ENCODE results near the gene CYTH1. TPM values are rescaled to one million over a fixed set of nuclear protein-coding genes. Genes with fewer than 3 reads are reported as not detected.

The CYTH1 gene
- polyA plus RNA-seq, 1 donor = 28.6 TPM

DNA sequence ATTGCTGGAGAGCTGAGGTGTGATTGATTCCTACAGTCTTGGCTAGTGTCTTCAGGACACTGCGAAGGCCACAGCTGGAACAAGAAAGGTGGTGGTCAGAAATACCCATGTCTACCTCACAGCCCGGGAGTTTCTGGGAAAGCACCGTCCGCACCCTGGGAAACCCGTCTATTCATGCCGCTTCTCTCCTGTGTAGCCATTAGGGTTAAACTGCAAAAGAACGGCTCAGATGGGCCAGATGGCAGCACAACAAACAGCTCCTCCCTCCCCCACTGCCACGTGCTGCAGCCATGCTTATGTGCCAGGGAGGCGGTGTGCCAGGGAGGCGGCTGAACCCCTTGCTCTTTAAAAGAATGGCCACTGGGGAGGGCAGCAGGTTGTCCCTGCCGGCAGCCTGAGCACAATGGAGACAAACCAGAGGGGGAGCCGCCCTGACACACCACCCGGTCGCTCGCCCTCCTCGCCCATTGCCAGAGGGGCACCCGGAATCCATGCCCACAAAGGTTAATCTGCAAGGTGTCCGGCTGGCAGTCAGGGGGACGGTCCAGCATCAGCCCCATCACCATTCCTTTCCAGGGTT lies 65.2 kb downstream of the CYTH1 start:
- peak; percentile 56 for DNase-seq

DNA sequence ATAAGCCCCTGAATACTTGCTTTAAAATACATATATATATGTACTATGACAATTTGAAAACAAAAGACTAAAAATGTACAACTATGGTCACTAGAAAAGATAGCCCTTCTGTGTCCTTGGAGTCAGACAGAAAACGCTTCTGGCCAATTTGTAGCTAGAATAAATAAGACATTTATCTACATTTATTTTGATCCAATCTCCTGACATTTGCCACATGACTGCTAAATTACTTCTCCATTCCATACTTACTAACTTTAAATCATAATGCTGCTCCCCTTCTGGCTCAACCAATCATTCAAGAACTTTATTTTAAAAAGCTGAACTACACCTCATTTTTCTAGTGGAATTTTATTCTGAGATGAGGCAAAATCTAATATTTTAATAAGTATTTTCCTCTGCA lies 65.8 kb downstream of the CYTH1 start:
- no peak for DNase-seq

DNA sequence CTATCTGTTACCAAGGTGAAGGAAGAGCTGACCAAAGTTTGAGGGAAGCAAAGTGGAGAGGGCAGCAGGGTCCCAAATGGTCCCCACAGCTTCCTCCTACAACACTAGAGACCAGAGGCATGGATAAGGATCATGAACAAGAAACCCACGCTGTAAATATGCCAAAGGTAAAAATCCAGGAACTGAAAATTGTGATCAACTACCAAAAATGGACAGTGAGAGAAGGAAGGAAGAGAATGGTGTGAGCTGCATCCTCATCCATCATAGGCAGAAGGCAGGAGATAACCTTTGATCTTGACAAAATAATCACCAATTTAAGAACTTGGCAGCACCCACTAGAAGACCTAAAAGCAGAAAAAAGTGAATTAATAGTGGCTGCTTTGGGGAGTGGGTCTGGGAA lies 66.2 kb downstream of the CYTH1 start:
- DNase-seq = no peak

DNA sequence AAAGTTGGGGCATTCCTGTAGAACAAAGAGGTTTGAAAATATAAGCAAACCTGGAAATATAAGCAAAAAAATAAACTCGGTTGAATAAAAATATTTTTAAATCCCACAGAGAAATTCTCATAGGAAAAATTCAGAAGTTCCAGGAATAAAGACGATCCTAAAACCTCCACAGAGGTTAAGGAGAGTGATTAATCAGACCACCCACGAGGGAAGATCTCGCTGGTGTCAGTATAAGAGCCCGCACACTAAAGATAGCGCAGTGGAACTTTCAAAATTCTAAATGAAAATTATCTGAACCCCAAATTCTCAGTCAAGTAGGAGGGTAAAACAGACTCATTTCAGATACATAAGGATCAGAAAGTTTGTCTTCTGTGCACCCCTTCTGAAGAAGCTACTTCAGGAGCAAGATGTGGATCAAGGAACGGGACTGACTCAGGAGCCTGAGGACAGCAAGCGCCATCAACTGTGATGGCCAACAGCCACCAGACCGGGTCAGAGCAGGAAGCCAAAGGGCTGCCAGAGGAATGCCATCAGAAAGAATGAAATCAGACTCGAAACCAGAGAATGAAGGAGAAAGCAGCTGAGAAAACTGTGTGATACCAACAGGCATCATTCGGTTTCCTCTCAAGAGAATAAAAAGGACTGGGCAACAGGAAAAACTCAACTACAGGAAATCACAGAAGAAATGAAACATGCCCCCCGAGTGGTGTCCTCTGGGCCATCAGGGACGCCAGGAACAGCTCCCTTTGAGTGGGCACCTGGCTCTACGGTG lies 66.9 kb downstream of the CYTH1 start:
- DNase-seq = no peak

DNA sequence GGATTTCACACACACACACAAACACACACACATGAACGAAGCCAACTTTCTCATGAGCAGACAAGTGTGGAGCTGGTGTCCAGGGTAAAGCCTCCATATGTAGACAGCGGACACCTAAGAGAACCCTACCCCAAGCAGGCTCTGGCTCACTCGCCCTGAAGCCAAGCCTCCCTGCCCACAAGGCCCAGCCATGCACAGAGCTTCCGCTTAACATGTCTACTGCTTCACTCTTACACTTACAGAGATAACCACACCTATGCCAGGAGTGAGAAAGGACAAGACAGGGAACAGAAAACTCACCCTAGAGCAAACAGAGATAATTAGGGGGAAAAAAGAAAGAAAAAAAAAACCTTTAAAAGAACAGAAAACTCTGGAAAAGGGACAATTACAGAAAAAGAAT lies 67.5 kb downstream of the CYTH1 start:
- DNase-seq = no peak

DNA sequence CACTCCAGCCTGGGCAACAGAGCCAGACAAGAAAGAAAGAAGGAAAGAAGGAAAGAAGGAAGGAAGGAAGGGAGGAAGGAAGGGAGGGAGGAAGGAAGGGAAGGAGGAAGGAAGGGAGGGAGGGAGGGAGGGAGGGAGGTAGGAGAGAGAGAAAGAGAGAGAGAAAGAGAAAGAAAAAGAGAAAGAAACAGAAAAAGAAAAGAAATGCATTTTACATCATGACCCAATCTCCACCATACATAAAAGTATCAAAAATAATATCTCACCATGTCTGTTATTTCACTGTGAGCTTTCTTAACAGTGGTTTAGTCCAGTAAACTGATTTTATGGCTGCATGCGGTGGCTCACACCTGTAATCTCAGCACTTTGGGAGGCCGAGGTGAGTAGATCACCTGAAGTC lies 70.0 kb downstream of the CYTH1 start:
- no peak for DNase-seq

DNA sequence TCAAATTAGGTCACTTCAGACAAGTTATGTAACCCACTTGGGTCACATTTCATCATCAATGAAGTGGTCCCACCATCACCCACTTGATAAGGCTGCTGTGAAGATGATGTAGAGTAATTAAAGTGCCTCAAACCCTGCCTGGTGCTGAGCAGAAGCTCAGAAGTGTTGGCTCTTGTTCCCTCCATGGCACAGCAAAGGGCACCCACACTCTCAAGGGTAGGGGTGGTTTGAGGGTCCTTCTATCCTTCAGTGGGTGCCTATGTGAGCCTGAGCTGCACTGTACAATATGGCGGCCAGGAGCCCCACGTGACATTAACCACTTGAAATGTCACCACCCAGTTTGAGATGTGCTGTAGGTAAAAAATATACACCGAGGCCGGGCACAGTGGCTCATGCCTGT lies 71.5 kb downstream of the CYTH1 start:
- DNase-seq = no peak

DNA sequence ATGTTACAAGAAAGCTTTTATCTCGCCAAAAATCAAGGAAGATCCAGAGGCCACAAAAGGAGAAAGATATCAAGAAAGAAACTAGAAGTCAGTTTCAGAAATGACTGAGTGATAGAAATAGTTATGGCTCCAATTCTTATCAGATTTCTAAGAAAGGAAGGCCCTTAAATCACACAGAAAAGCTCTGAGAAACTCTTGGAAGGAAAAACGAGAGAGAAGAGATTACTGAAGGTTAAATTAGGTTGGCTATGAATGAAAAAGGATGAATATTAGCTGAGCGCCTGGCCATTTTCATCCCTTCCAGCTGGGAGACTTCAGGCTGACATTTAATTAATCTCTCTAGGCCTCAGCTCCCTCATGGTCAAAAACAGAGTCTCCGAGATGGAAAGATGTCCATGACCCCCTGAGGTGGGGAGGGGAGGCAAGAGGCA lies 72.3 kb downstream of the CYTH1 start:
- DNase-seq = peak; percentile 50

DNA sequence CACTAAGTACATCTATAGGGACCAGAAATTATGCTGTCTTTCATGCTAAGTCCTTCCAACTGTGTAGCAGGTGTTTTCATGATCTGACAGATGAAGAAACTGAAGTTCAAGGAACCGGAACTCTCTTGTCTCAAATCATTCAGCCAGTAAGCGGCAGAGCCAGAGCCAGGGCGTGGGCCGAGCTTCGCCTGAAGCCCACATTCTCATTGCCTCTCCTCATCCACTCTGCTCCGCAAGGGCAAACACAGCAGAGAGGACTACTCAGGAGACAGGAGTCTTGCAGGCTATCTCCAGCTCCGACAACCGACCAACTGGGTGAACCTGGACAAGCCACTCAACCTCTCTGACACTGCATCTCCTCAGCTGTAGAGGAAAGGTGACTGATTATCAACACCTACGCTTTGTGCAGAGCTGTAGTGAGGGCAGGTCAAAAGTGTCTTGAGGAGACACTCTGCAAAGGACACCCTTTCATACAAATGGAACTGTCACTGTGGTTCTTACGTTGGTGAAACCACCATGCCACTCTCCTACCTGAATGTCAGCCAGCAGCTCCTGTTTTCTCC lies 72.9 kb downstream of the CYTH1 start:
- no peak for DNase-seq

DNA sequence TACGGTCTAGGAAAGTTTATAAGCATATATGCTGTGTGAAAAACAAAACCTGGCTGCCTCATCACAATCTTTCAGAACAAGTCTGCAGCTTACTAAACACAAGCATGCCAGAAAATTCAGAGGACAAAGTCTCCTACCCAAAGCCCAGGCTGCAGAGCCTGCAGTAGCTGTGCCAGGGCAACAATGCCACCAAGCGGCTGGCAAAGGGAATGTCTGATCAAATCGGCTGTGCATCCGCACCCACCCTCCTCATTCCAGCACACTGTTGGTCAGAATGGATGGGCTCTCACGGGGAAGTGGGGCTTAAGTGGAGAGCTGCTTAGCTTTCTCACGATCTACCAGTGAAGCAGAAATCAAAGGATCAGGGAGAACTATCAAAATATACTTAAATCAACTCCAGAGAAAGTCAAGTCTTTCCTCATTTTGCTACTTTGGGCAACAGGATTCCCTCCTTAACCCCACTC lies 73.5 kb downstream of the CYTH1 start:
- peak; percentile 65 for DNase-seq

DNA sequence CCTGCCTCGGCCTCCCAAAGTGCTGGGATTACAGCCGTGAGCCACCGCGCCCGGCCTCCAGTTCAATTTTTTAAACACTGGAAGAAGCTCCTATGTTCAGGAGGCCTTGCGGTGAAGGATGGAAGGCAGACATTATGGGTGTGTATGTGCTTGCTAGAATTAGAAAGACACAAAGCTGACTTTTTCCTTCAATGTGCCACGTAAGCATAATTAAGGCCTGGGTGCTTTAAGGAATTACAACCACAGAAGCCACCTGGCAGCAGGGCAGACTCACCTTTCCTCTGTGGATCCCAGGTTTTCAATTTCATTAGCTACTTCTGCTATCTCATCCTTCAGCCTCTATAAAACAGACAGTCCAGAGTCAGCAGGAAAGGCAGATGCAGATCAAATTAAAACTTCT lies 74.2 kb downstream of the CYTH1 start:
- no peak for DNase-seq

DNA sequence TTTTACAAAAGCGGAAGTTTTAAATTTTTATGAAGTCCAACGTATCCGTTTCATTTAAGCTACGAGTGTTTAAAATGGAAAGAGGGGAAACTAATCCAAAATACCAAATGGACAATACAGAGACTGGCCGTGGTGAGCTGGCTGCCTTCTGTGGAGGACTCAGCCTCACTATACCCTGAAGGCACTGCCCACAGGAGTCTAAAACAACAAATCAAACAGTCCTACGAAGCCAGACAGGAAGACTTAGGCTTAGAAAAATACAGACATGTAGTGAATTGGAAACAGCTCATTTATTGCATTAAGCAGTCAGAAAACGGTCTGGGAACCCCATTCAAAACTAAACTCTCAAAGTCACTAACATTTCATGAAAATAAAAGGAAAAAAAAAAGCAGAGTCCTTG lies 75.1 kb downstream of the CYTH1 start:
- DNase-seq = no peak

DNA sequence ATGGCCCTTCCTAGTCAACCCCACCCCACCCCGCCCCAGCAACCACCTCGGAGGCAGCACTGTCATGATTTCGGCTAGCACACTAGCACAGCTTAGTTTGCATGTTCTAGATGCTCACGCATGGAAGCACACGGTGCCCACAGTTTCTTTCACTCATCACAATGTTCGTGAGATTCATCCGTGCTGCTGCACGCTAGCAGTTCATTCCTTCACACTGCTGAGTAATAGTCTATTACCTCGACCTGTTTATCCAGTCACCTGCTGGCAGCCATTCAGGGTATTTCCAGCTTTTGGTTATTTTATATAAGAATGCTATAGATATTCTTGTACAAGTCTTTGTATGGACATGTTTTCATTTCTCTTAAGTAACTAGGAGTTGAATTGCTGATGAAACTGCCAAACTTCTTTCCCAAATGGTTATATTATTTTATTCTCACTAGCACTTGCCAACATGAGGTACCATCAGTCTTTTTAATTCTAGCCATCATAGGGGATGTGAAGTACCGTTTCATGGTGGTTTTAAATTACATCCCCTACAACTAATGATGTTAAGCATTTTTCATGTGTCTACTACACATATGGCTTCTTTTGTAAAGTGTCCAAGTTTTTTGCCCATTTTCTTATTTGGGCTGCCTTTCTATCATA lies 75.7 kb downstream of the CYTH1 start:
- DNase-seq = no peak

DNA sequence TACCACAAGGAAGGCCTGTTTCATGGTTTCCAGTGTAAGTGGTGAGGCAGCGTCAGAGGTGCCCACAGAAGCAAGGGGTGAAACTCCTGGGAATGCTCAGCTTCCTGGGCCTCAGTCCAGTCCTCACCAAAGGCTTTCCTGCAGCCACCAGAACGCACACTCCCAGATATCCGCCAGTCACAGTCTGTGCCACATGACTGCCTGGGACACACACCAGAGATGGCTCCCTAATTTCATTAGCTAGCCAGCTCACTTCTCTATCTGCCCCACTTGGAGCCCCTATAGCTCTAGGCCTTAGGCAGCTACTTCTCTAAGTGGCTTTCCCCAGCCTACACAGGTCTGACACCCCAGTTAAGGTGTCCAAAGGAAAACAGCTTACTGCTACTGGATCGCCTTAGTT lies 77.0 kb downstream of the CYTH1 start:
- DNase-seq = no peak

DNA sequence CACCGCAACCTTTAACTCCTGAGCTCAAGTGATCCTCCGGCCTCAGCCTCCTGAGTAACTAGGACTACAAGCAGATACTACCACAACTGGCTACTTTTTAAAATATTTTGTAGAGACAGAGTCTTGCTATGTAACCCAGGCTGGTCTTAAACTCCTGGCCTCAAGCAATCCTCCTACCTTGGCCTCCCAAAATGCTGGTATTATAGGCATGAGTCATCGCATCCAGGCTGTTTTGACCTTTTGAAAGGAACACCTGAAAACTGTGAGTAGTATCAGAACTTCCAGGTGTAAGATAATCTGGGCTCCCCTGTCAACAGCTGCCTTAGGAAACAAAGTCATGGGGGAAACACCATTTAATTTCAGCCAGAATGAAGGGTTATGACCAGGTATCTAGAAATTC lies 77.5 kb downstream of the CYTH1 start:
- no peak for DNase-seq

DNA sequence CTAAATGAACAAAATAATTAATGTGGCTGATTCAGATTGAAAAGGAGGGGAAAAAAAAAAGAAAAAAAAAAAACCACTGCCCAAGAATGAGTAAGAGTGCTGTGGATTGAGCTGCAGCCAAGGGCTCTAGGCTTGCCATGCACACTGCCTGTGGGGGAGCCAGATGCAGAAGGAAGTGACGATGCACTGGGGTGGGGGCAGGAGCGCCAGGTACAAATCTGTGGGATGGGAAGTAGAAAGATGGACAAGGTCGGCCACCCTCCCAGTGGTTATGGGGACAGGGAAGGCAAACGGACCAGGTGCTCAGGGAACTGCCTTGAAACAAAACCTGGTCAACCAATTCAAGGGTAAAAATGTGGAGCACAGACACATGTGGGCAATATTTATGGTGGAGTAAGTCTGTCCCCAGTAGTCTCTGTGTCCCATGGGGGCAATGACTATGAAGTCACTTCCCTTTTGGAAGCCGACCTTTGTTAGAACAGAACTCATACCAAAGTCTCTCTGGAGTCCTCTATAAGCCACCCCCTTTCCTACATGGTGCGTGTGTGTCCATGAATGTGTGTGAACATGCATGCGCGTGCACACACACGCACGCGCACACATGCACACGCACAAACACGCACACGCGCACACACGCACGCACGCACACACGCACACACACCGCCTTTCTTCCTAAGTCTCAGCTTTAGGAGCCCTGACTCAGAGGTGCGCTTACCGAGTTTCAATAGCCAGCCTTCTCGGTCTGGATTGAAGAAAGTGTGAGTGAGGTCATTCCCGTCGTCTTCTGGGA lies 84.3 kb downstream of the CYTH1 start:
- DNase-seq = no peak

DNA sequence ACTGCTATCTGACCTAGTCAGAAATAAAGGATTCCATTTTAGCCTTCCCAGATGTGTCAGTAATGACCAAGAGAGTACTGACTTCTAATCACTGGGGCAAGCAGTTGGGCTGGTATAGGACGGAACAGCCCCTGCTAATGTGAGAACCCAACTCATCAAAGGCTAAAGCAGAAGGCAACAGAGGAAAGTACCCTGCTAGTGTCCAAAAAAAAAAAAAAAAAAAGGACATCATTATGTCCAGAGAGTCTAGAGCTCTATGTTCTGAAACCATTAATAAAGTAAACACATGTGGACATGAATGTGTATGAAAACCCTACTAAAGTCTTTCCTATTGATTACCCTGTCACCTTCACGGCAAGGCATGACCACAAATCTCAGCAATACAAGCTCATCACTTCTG lies 85.0 kb downstream of the CYTH1 start:
- no peak for DNase-seq

DNA sequence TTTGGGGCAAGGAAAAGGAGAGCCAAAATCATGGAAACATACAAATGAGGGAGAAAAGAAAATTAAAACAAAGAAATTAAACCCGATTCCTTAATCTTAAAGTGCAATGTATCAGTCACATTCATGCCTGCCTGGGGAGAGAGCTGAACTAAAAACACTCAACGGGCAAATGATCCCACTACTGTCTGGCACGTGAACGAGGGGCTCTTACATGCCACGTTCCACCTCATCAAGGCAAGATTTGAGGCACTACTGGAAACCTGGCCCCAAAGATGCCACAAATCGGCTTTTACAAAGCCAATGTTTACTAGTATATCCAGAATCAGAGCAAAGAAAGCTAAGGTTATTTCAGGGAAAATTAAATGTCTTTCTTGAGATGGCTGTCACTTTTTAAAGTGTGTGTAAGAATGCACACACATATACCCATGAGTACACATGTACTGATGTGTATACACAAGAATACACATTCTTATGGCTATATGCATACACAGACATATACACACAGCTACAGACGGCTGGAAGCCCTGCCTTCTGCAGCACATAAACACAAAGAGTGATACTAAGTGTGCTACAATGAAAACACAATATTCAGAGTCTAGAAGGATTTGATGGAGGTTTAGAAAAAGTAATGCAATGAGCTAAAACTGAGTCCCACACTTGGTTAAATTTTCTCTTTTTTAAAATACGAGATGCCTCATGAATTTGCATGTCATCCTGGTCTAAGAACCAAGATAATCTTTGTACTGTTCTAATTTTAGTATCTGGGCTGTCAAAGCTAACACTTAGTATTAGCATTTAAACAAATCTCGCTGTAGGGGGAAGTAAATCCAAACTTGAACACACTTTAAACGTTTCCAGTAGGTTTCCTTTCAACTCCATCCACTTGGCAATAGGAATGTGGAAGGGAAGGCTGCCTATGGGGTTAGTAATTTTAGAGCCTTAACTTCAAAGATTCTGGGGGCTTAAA lies 85.8 kb downstream of the CYTH1 start:
- no peak for DNase-seq

DNA sequence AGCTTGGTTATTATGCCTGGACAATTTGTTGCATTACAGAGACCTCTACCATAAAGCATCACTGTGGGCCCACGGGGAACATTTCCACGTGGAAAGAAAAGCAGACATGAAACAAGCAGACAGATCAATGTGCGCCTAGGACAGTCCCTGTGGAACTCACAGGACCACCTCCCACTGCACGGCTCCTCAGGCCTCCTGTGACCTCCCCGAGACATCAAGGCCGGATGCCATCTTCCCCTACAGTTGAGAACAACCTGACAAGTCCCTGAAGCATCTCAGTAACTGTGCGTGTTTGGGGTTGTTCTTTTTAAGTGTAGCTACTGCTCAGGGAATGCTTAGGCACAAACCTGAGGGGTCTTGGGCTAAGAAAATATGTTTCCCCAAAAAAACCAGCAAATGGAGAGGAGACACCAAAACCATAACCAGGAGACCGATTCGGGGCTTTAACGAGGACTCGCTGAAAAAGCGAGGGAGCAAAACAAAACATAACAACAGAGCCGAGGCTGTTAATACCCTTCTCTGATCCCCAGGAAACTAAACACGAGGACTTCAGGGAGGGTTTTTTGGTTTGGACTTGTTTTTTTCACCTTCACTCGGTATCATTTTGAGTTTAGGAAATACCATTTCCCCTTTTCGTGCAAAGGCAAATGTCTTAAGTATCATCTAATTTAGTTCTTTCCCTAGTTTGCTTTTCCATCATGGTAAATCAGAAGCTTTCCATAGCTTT lies 87.1 kb downstream of the CYTH1 start:
- DNase-seq = no peak

DNA sequence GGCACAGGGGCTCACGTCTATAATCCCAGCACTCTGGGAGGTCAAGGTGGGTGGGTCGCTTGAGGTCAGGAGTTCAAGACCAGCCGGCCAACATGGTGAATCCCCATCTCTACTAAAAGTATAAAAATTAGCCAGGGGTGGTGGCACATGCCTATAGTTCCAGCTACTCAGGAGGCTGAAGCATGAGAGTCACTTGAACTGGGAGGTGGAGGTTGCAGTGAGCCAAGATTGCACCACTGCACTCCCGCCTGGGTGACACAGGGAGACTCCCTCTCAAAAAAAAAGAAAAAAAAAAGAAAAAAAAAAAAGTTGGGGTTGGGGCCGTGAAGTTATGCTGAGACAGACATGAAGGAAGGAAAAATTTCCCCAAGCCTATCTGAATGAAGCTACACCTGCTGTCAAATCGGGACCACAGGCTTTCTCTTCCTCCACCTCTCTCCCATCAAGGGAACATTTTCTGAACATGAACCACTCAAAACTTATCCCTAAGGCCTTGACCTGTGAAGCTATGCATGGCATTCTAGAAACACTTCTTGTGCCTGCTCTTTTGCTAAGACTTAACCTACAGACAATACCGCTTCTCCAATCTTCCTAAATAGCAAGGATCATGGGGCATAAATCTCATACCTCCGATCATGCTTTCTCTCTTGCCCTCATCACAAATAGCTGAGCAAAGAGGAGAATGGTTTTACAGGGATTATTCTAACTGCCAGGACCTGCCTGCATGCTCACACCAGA lies 88.6 kb downstream of the CYTH1 start:
- DNase-seq = no peak

Measured in left kidney (tissue), 2 donors.